Measurements from ENCODE around the gene ITGB5. TPM values are rescaled to one million over a fixed set of nuclear protein-coding genes. Genes with fewer than 3 reads are reported as not detected.

The ITGB5 gene
- polyA plus RNA-seq, 2 of the 4 experiments (the other 2 are of a cell fraction) = 201 to 260 TPM

DNA sequence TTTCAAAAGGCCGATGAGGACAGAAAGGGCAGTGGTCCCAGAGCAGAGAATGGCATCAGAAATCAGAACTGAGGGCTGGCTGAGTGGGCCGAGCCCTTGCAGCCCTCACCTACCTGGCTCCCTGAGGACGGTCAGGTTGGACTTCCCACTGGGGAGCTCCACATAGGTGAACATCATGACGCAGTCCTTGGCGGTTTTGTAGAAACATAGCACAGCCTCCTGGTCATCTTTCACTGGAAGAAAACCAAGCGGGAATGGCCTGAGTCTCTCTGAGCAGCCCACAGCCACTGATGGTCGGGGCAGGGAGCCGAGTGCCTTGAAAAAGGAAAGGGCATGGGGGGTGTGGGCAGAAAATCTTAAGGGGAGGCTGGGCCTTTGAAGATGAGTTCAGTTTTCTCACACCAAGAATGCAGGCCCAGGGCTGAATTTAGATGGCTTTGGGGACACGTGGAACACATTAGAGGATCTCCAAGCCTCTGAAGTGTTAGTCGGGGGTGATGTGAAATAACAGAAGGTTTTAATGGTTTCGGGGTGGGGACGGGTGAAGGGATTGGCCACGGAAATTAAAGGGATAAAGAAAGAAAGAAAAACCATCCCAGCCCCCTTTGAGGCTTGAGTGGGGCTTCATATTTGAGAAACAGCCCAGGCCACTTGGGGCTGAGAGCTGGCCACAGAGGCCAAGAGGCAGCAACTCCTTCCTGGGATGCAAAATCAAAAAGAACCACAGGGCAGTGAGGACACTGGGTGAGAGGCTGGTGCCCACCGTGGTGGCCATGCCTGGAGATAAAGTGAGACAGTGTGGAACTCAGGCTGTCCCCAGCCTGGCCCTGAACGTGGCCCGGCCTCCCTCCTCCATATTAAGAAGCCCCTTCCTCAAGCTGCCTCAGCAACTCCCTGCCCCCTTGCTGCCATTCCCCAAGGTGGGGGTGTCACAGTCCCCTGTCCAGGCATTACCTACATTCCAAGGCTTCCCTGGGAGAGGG, 120.8 kb downstream of the ITGB5 start:
- no peak for ATAC-seq
- Histone ChIP-seq H3K4me3 (no peak overlapping the region), H3K27ac (peak overlapping the region in 1 of 2 experiments; percentile 9; a peak in 2 of 6 replicates), H3K4me2 (no peak overlapping the region), H3K9me3 (no peaks in the 10 kb centered on the region), H3K4me1 (peaks cover 40% of the 10 kb centered on the region)
- ChIA-PET CTCF (interaction anchor here (0.7 to 15.7 kb wide), 7 partner anchors 11 to 138 kb away, joined by 3 to 352 read pairs (median 3); partner anchors contain the start of gene UMPS), POLR2A (no interaction called here)
- TF ChIP-seq GATA3 (IDR thresholded peaks at IDR 0.05; ENCODE audit: borderline replicate concordance) (no peak), RCOR1 (IDR thresholded peaks at IDR 0.05; ENCODE audit: low read depth, low read length) (no peak), ESRRA (IDR thresholded peaks at IDR 0.05; ENCODE audit: borderline replicate concordance, low read length) (no peak), JUNB (IDR thresholded peaks at IDR 0.05) (no peak), PHF8 (IDR thresholded peaks at IDR 0.05; ENCODE audit: borderline replicate concordance, low read depth) (no peak), NPAS2 (CRISPR knock-in tag; IDR thresholded peaks at IDR 0.05; ENCODE audit: borderline replicate concordance) (no peak), EHMT2 (IDR thresholded peaks at IDR 0.05; ENCODE audit: low read depth) (no peak)
- WGBS (ENCODE audit: missing lambda C conversion rate) = 92% methylated on average over 16 of the region's 16 CpGs
- no peak for FAIRE-seq
- no peak for DNase-seq (ENCODE audit: low read depth in 1 of 2, low spot score in 1 of 2)

DNA sequence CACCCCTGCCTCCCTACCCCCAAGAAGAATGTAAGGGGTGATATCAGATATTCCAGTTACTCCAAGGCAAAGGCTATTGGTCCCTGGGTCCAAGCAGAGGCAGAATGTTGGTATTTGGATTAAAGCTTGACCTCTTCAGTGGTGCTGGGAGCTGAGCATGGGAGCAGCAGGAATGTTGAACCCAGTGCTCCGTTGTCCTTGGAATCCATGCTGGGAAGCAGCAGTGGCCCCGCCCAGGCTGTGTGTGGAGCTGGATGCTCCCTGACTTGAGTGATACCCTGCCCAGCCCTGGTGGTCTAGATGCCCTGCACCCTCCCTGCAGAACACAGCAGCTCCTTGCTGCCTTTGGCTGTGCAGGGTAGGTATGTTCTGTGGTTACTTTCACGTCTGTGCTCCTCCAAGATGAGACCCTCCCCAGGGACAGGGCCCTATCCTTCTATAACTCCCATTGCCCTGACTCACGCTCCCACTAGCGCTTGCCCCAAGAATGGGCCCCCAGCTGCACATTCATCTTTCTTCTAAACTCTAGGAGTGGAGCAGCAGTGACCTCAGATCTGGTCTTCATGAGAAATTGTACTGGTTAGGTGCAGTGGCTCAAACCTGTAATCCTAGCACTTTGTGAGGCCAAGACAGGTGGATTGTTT, 121.8 kb downstream of the ITGB5 start:
- Histone ChIP-seq H3K9me3 (no peaks in the 10 kb centered on the region), H3K4me3 (no peak overlapping the region), H3K4me2 (no peak overlapping the region), H3K4me1 (peaks cover 40% of the 10 kb centered on the region), H3K27ac (0 out of 6 replicates have a peak overlapping the region, but pooled peaks of 1 of the 2 experiments have one; percentile 15)
- WGBS (ENCODE audit: missing lambda C conversion rate) = 93% methylated on average over 5 of the region's 5 CpGs
- POLR2A ChIA-PET = no interaction called here
- TF ChIP-seq NPAS2 (CRISPR knock-in tag; IDR thresholded peaks at IDR 0.05; ENCODE audit: borderline replicate concordance) (no peak), TFCP2L1 (CRISPR knock-in tag; IDR thresholded peaks at IDR 0.05) (no peak), TP53 (CRISPR knock-in tag; IDR thresholded peaks at IDR 0.05) (no peak), RNF2 (IDR thresholded peaks at IDR 0.05; ENCODE audit: borderline replicate concordance, low read depth) (no peak), BHLHE40 (IDR thresholded peaks at IDR 0.05; ENCODE audit: low read depth, low read length) (no peak), HOXB5 (CRISPR knock-in tag; IDR thresholded peaks at IDR 0.05) (no peak)
- TF ChIP-seq, protein P1, sequence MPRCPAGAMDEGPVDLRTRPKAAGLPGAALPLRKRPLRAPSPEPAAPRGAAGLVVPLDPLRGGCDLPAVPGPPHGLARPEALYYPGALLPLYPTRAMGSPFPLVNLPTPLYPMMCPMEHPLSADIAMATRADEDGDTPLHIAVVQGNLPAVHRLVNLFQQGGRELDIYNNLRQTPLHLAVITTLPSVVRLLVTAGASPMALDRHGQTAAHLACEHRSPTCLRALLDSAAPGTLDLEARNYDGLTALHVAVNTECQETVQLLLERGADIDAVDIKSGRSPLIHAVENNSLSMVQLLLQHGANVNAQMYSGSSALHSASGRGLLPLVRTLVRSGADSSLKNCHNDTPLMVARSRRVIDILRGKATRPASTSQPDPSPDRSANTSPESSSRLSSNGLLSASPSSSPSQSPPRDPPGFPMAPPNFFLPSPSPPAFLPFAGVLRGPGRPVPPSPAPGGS (IDR thresholded peaks at IDR 0.05) = no peak
- TF ChIP-seq, protein P2, sequence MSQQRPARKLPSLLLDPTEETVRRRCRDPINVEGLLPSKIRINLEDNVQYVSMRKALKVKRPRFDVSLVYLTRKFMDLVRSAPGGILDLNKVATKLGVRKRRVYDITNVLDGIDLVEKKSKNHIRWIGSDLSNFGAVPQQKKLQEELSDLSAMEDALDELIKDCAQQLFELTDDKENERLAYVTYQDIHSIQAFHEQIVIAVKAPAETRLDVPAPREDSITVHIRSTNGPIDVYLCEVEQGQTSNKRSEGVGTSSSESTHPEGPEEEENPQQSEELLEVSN (IDR thresholded peaks at IDR 0.05; ENCODE audit: borderline replicate concordance, low read depth) = no peak
- no peak for FAIRE-seq
- CTCF ChIA-PET = interaction anchor here (0.6 to 15.7 kb wide), 5 partner anchors 9 to 176 kb away, joined by 3 to 352 read pairs (median 5); partner anchors contain the start of gene UMPS
- no peak for ATAC-seq
- DNase-seq (ENCODE audit: low read depth in 1 of 2, low spot score in 1 of 2) = no peak

DNA sequence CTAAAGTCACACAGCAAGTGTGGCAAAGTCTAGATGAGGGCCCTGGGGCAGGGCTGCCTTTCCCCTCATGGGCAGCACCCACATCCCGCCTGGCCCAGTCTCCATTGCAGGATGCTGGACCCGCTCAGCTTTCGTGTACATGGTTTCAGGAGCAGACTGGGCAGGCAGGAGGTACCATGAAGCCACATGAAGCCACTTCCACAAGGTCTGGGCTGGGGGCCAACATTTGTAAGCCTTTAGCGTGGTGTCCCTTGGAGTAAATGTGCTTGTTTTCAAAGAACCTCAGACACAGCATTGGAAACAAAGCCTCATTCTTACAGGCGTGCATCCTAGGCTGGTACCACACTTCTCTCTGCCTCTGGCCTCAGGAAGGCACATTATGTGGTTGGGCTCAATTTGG, 122.4 kb downstream of the ITGB5 start:
- Histone ChIP-seq H3K27ac (peak overlapping the region in 1 of 2 experiments; percentile 66; a peak in 1 of 6 replicates), H3K4me3 (no peak overlapping the region), H3K4me2 (no peak overlapping the region), H3K9me3 (no peaks in the 10 kb centered on the region), H3K4me1 (peaks cover 37% of the 10 kb centered on the region)
- WGBS (ENCODE audit: missing lambda C conversion rate) = 81% methylated on average over 5 of the region's 5 CpGs
- ChIA-PET POLR2A (no interaction called here), CTCF (interaction anchor here (0.6 to 15.7 kb wide), 6 partner anchors 10 to 176 kb away, joined by 4 to 352 read pairs (median 10); no protein-coding TSS in a partner anchor)
- TF ChIP-seq SREBF2 (IDR thresholded peaks at IDR 0.05) = no peak
- no peak for TF ChIP-seq EHF (CRISPR knock-in tag; IDR thresholded peaks at IDR 0.05)
- no peak for TF ChIP-seq SMC3 (IDR thresholded peaks at IDR 0.05)
- DNase-seq (ENCODE audit: low read depth in 1 of 2, low spot score in 1 of 2) (no peak), ATAC-seq (no peak), FAIRE-seq (no peak)
